Measurements from ENCODE around the gene SIGLEC14.
"Not testable (repeated sequence)": the region's sequence is repeated elsewhere in the genome, so short reads cannot be mapped to it uniquely, and the experiment has no call there.

Gene SIGLEC14

GRCh38 chr19:51668216-51668615 lies 21.6 kb upstream of the SIGLEC14 start:
- peak; percentile 83 for DNase-seq

- DNase-seq: no peak
Measured at GRCh38 chr19:51664997-51665396, 18.4 kb upstream of the SIGLEC14 start.

GRCh38 chr19:51664131-51664530 lies 17.5 kb upstream of the SIGLEC14 start:
- no peak for DNase-seq

- DNase-seq: no peak
Measured at GRCh38 chr19:51663650-51664049, 17.0 kb upstream of the SIGLEC14 start.

- DNase-seq: peak; percentile 79
Measured at GRCh38 chr19:51660975-51661600, 14.5 kb upstream of the SIGLEC14 start.

- no peak for DNase-seq
Measured at GRCh38 chr19:51654783-51655182, 8.2 kb upstream of the SIGLEC14 start.

GRCh38 chr19:51653162-51653561 lies 6.5 kb upstream of the SIGLEC14 start:
- DNase-seq: no peak

- DNase-seq: peak; percentile 61
Measured at GRCh38 chr19:51652266-51652665, 5.6 kb upstream of the SIGLEC14 start.

- DNase-seq: peak; percentile 99
Measured at GRCh38 chr19:51651216-51651846, 4.7 kb upstream of the SIGLEC14 start.

- no peak for DNase-seq
Measured at GRCh38 chr19:51647318-51647717, 693 bp upstream of the SIGLEC14 start.

- DNase-seq: peak; percentile 70
Measured at GRCh38 chr19:51644636-51645271, 1.9 kb downstream of the SIGLEC14 start.

- DNase-seq: no peak
Measured at GRCh38 chr19:51641648-51642047, 5.0 kb downstream of the SIGLEC14 start.

GRCh38 chr19:51640386-51640785 lies 6.2 kb downstream of the SIGLEC14 start:
- DNase-seq: no peak

GRCh38 chr19:51639916-51640315 lies 6.7 kb downstream of the SIGLEC14 start:
- DNase-seq: no peak

- no peak for DNase-seq
Measured at GRCh38 chr19:51637362-51637978, 9.2 kb downstream of the SIGLEC14 start.

- DNase-seq: no peak
Measured at GRCh38 chr19:51632126-51632525, 14.5 kb downstream of the SIGLEC14 start.

GRCh38 chr19:51630315-51630714 lies 16.3 kb downstream of the SIGLEC14 start, which contains the start of gene SIGLEC5:
SIGLEC5 (minus strand) TSS chr19:51630401; CDS start chr19:51630335, 66 bp downstream.
- DNase-seq: not testable (repeated sequence)

GRCh38 chr19:51628153-51628939 lies 18.3 kb downstream of the SIGLEC14 start:
- DNase-seq: peak; percentile 33

- no peak for DNase-seq
Measured at GRCh38 chr19:51627491-51628138, 19.0 kb downstream of the SIGLEC14 start.

- no peak for DNase-seq
Measured at GRCh38 chr19:51626675-51627074, 19.9 kb downstream of the SIGLEC14 start.

GRCh38 chr19:51621178-51621577 lies 25.4 kb downstream of the SIGLEC14 start:
- peak; percentile 99 for DNase-seq

- DNase-seq: no peak
Measured at GRCh38 chr19:51615991-51616390, 30.6 kb downstream of the SIGLEC14 start.

Data from MV-4-11 (cell line).